SK-N-SH (cell line): Measurements from ENCODE around the gene PIK3C2B. TPM values are rescaled to one million over a fixed set of nuclear protein-coding genes. Genes with fewer than 3 reads are reported as not detected.

Experiments
- CTCF ChIA-PET: fragments of 300-600, 350-600 bp; formaldehyde crosslinking; extraction: SDS; loops from one replicate; lab custom pipeline; 2021; lab: Yijun Ruan, JAX
- POLR2A ChIA-PET: fragments of 350-600 bp; sonication (Branson Sonifier 250); formaldehyde crosslinking; extraction: SDS; loops from one replicate; lab custom pipeline; 2020; ENCODE audit warnings: antibody characterized with exemption, inconsistent platforms; lab: Yijun Ruan, JAX
- DNase-seq: peaks from one replicate; pipeline ENCODE4 v3.0.0; 2012
- H2AFZ ChIP-seq: fragments of 200-600 bp; sonication (generic); 2 replicates; pipeline ENCODE4 v1.8.1; 2016; ENCODE audit warnings: antibody characterized with exemption, mild to moderate bottlenecking, low read depth
- H3F3A ChIP-seq: fragments of 200-600 bp; sonication (generic); replicated peaks from 2 replicates; pipeline ENCODE3; 2016; ENCODE audit warnings: antibody characterized with exemption, mild to moderate bottlenecking; ENCODE audit not compliant: insufficient read depth
- H3K27ac ChIP-seq, 2 experiments: fragments of 200-500 bp in 1 of 2; fragments of 200-600 bp in 1 of 2; sonication (Bioruptor generic) in 1 of 2; sonication (generic), shearing (Covaris generic) in 1 of 2; 2 replicates each; pipeline versions ENCODE4 v1.5.1 to v1.6.1; 2014 to 2016; ENCODE audit warnings: low read depth in 2 of 2, inconsistent platforms in 1 of 2, low read length in 1 of 2, mild to moderate bottlenecking in 1 of 2, mixed read lengths in 1 of 2
- H3K27me3 ChIP-seq: fragments of 200-600 bp; sonication (generic), shearing (Covaris generic); 2 replicates; pipeline ENCODE4 v1.6.1; 2016; ENCODE audit warnings: mixed run types; ENCODE audit not compliant: insufficient read depth
- H3K36me3 ChIP-seq, 2 experiments: fragments of 200-500 bp in 1 of 2; fragments of 200-600 bp in 1 of 2; sonication (Bioruptor generic) in 1 of 2; sonication (generic) in 1 of 2; replicated peaks in 1 of 2; 2 replicates each; pipeline versions ENCODE3 to v1.5.1; 2014 to 2016; ENCODE audit warnings: low read length in 1 of 2, mild to moderate bottlenecking in 1 of 2; ENCODE audit not compliant: insufficient read depth in 2 of 2, control insufficient read depth in 1 of 2
- H3K4me1 ChIP-seq, 2 experiments: fragments of 200-500 bp in 1 of 2; fragments of 200-600 bp in 1 of 2; sonication (Bioruptor generic) in 1 of 2; sonication (generic), shearing (Covaris generic) in 1 of 2; 2 replicates each; pipeline versions ENCODE4 v1.5.1 to v1.6.1; 2014 to 2016; ENCODE audit warnings: low read depth in 1 of 2, low read length in 1 of 2, mixed run types in 1 of 2; ENCODE audit not compliant: insufficient read depth in 2 of 2, control insufficient read depth in 1 of 2
- H3K4me2 ChIP-seq: fragments of 200-600 bp; sonication (generic), shearing (Covaris generic); 2 replicates; pipeline ENCODE4 v1.6.1; 2017; ENCODE audit warnings: mixed run types
- H3K4me3 ChIP-seq, 2 experiments: fragments of 200-500 bp in 1 of 2; fragments of 200-600 bp in 1 of 2; sonication (Bioruptor generic) in 1 of 2; sonication (generic), shearing (Covaris generic) in 1 of 2; 2 replicates each; pipeline versions ENCODE4 v1.5.1 to v1.8.1; 2014 to 2016; ENCODE audit warnings: low read depth in 2 of 2, inconsistent platforms in 1 of 2, low read length in 1 of 2, mild to moderate bottlenecking in 1 of 2, mixed read lengths in 1 of 2, moderate library complexity in 1 of 2
- H3K79me2 ChIP-seq: fragments of 200-600 bp; sonication (generic); 2 replicates; pipeline ENCODE4 v1.8.1; 2017; ENCODE audit warnings: mild to moderate bottlenecking; ENCODE audit not compliant: insufficient read depth
- H3K9ac ChIP-seq: fragments of 200-600 bp; sonication (generic); 2 replicates; pipeline ENCODE4 v1.6.1; 2017; ENCODE audit warnings: mixed run types
- H3K9me2 ChIP-seq: fragments of 200-600 bp; sonication (generic); 2 replicates; pipeline ENCODE4 v1.6.1; 2017; ENCODE audit warnings: mixed run types
- H3K9me3 ChIP-seq: fragments of 200-600 bp; sonication (generic); 2 replicates; pipeline ENCODE4 v1.6.1; 2017; ENCODE audit warnings: mixed run types, mild to moderate bottlenecking, moderate library complexity
- H4K20me1 ChIP-seq: fragments of 200-600 bp; sonication (generic); 2 replicates; pipeline ENCODE4 v1.6.1; 2017; ENCODE audit warnings: mild to moderate bottlenecking, mixed run types; ENCODE audit not compliant: insufficient read depth
- EP300 ChIP-seq, 2 experiments: IDR thresholded peaks; 2 replicates each; pipeline versions ENCODE4 v1.4.0 to v1.6.1; 2012; ENCODE audit warnings: borderline replicate concordance in 1 of 2, low read depth in 1 of 2, low read length in 1 of 2
- EZH2phosphoT487 ChIP-seq: fragments of 200-600 bp; sonication (generic); IDR thresholded peaks from 2 replicates; pipeline ENCODE4 v1.6.1; 2017; ENCODE audit warnings: low read depth, mixed run types, mild to moderate bottlenecking, antibody characterized with exemption, moderate library complexity, borderline replicate concordance
- FOSL2 ChIP-seq: IDR thresholded peaks from 2 replicates; pipeline ENCODE4 v1.4.0; 2012; ENCODE audit warnings: low read depth, mild to moderate bottlenecking, moderate library complexity, borderline replicate concordance
- FOXJ3 ChIP-seq: sonication (generic); formaldehyde crosslinking; IDR thresholded peaks from 2 replicates; pipeline ENCODE4 v1.5.1; 2020; ENCODE audit warnings: mild to moderate bottlenecking, missing genetic modification reagents
- GABPA ChIP-seq: IDR thresholded peaks from 2 replicates; pipeline ENCODE4 v1.4.0; 2012; ENCODE audit warnings: low read depth, mild to moderate bottlenecking
- GATA2 ChIP-seq: sonication (generic); formaldehyde crosslinking; IDR thresholded peaks from 2 replicates; pipeline ENCODE4 v1.5.0; 2020; ENCODE audit warnings: mild to moderate bottlenecking, missing genetic modification reagents
- JUND ChIP-seq: IDR thresholded peaks from 2 replicates; pipeline ENCODE4 v1.4.0; 2012
- MXI1 ChIP-seq: IDR thresholded peaks from 2 replicates; pipeline ENCODE4 v1.6.1; 2012; ENCODE audit warnings: mild to moderate bottlenecking, low read depth, low read length, improper control_type of control experiment
- NFIC ChIP-seq: IDR thresholded peaks from 2 replicates; pipeline ENCODE4 v1.4.0; 2012; ENCODE audit warnings: borderline replicate concordance
- RCOR1 ChIP-seq: fragments of 150-350 bp; IDR thresholded peaks from 2 replicates; pipeline ENCODE4 v1.6.1; 2017; ENCODE audit warnings: antibody characterized with exemption, low read length
- RXRA ChIP-seq: IDR thresholded peaks from 2 replicates; pipeline ENCODE4 v1.4.0; 2012; ENCODE audit warnings: low read depth, mild to moderate bottlenecking, borderline replicate concordance
- TCF12 ChIP-seq: IDR thresholded peaks from 2 replicates; pipeline ENCODE4 v1.4.0; 2012
- WGBS: methylation state at CpG from one replicate; pipeline ENCODE4 v1.1.6; 2017; ENCODE audit warnings: low lambda C conversion rate; 5-methylcytosine and 5-hydroxymethylcytosine counted together
- polyA plus RNA-seq, 3 experiments: library from polyadenylated mRNA; depleted of rRNA; stranded (reverse); fragments of >200 nt; gene quantifications; 2 replicates each; pipeline ENCODE4 v1.2.3, GENCODE V29; 2012
- TF ChIP-seq, protein P1 (sequence below): IDR thresholded peaks from 2 replicates; pipeline ENCODE4 v1.6.1; 2012; ENCODE audit warnings: mild to moderate bottlenecking, low read depth, low read length, moderate library complexity
- TF ChIP-seq, protein P2 (sequence below): fragments of 200-600 bp; sonication (generic); IDR thresholded peaks from 2 replicates; pipeline ENCODE4 v1.6.1; 2017; ENCODE audit warnings: antibody characterized with exemption, mild to moderate bottlenecking, moderate library complexity

The PIK3C2B gene
- polyA plus RNA-seq, 1 of the 3 experiments (the other 2 are of a cell fraction) = 6.5 TPM

DNA sequence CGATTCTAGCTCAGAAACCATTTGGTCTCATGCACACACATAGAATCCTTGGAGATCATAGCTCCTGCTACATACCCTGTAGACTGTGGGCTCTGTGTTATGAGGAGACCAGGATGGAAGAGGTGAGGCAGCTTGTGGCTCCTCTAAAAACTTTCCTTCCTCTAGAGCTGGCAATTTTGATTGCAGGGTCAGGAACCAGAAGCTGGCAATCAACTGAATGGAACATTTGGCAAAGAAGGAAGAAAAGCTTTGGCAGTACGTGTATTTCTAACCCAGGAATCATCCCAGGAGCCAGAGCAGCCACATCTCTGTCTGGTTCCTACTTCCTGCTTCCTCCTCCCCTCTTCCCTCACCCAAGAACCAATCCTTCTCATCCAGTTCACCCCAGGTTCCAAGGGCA is 15.7 kb downstream of the PIK3C2B start:
- Histone ChIP-seq H3K79me2 (no peaks in the 10 kb centered on the region), H3K27me3 (no peaks in the 10 kb centered on the region), H3K4me2 (no peak overlapping the region), H3K9ac (no peak overlapping the region), H3K4me1 (peaks cover 0 to 19% of the 10 kb centered on the region in 2 experiments; a peak in 3 of 4 replicates), H3K27ac (no peak overlapping the region), H3K9me3 (no peaks in the 10 kb centered on the region), H3K36me3 (no peaks in the 10 kb centered on the region), H2AFZ (no peak overlapping the region), H3F3A (no peaks in the 10 kb centered on the region), H4K20me1 (0 out of 2 replicates have a peak, but pooled peaks cover 2% of the 10 kb centered on the region), H3K9me2 (no peaks in the 10 kb centered on the region), H3K4me3 (no peak overlapping the region)
- 95% methylated on average over 2 of the region's 2 CpGs for WGBS
- DNase-seq = no peak
- POLR2A ChIA-PET = no interaction called here
- CTCF ChIA-PET = interaction anchor here (0.6 to 2.5 kb wide), 11 partner anchors 9 to 115 kb away, joined by 3 to 18 read pairs (median 5); partner anchors contain the start of gene PIK3C2B
- TF ChIP-seq JUND (no peak), GABPA (no peak), NFIC (no peak), RCOR1 (no peak), EZH2phosphoT487 (no peak), GATA2 (CRISPR knock-in tag) (no peak), FOXJ3 (no peak), FOSL2 (no peak), RXRA (no peak), MXI1 (no peak), TCF12 (no peak), EP300 (IDR thresholded peaks at IDR 0.05; ENCODE audit: borderline replicate concordance in 1 of 2, low read depth in 1 of 2, low read length in 1 of 2) (no peak)
- TF ChIP-seq, protein P1, sequence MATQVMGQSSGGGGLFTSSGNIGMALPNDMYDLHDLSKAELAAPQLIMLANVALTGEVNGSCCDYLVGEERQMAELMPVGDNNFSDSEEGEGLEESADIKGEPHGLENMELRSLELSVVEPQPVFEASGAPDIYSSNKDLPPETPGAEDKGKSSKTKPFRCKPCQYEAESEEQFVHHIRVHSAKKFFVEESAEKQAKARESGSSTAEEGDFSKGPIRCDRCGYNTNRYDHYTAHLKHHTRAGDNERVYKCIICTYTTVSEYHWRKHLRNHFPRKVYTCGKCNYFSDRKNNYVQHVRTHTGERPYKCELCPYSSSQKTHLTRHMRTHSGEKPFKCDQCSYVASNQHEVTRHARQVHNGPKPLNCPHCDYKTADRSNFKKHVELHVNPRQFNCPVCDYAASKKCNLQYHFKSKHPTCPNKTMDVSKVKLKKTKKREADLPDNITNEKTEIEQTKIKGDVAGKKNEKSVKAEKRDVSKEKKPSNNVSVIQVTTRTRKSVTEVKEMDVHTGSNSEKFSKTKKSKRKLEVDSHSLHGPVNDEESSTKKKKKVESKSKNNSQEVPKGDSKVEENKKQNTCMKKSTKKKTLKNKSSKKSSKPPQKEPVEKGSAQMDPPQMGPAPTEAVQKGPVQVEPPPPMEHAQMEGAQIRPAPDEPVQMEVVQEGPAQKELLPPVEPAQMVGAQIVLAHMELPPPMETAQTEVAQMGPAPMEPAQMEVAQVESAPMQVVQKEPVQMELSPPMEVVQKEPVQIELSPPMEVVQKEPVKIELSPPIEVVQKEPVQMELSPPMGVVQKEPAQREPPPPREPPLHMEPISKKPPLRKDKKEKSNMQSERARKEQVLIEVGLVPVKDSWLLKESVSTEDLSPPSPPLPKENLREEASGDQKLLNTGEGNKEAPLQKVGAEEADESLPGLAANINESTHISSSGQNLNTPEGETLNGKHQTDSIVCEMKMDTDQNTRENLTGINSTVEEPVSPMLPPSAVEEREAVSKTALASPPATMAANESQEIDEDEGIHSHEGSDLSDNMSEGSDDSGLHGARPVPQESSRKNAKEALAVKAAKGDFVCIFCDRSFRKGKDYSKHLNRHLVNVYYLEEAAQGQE = no peak
- TF ChIP-seq, protein P2, sequence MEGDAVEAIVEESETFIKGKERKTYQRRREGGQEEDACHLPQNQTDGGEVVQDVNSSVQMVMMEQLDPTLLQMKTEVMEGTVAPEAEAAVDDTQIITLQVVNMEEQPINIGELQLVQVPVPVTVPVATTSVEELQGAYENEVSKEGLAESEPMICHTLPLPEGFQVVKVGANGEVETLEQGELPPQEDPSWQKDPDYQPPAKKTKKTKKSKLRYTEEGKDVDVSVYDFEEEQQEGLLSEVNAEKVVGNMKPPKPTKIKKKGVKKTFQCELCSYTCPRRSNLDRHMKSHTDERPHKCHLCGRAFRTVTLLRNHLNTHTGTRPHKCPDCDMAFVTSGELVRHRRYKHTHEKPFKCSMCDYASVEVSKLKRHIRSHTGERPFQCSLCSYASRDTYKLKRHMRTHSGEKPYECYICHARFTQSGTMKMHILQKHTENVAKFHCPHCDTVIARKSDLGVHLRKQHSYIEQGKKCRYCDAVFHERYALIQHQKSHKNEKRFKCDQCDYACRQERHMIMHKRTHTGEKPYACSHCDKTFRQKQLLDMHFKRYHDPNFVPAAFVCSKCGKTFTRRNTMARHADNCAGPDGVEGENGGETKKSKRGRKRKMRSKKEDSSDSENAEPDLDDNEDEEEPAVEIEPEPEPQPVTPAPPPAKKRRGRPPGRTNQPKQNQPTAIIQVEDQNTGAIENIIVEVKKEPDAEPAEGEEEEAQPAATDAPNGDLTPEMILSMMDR = no peak
